GM12878 (cell line): ENCODE data around the gene TIAM1. TPM values are rescaled to one million over a fixed set of nuclear protein-coding genes. Genes with fewer than 3 reads are reported as not detected.
A peak's percentile ranks its signal among the peaks of the same experiment; 100 is the strongest.

Experiments
- BHLHE40 ChIP-seq, 2 experiments: fragments of 450-650 bp in 1 of 2; IDR thresholded peaks; 2 replicates each; pipeline ENCODE4 v1.6.1; 2011 to 2017; ENCODE audit warnings: low read depth in 2 of 2, borderline replicate concordance in 1 of 2, improper control_type of control experiment in 1 of 2, low read length in 1 of 2, mild to moderate bottlenecking in 1 of 2
- IKZF1 ChIP-seq: fragments of 450-650 bp; conservative IDR thresholded peaks from 2 replicates; pipeline ENCODE4 v1.6.1; 2017; ENCODE audit warnings: antibody characterized with exemption, mild to moderate bottlenecking
- JUND ChIP-seq: IDR thresholded peaks from 2 replicates; pipeline ENCODE4 v1.6.1; 2012; ENCODE audit warnings: low read depth, mild to moderate bottlenecking, low read length, improper control_type of control experiment, moderate library complexity
- MEF2B ChIP-seq: fragments of 450-650 bp; IDR thresholded peaks from 2 replicates; pipeline ENCODE4 v1.6.1; 2018; ENCODE audit warnings: mild to moderate bottlenecking, moderate library complexity; ENCODE audit not compliant: partially characterized antibody, poor library complexity, severe bottlenecking
- MYC ChIP-seq: IDR thresholded peaks from 2 replicates; pipeline ENCODE4 v1.6.1; 2011; ENCODE audit warnings: mild to moderate bottlenecking, low read length, moderate library complexity, inconsistent platforms; ENCODE audit not compliant: insufficient read depth, insufficient replicate concordance, insufficient read length, severe bottlenecking
- NRF1 ChIP-seq: conservative IDR thresholded peaks from 2 replicates; pipeline ENCODE4 v1.6.1; 2011; ENCODE audit warnings: mild to moderate bottlenecking, low read depth, low read length, improper control_type of control experiment
- POU2F2 ChIP-seq: IDR thresholded peaks from 3 replicates; pipeline ENCODE4 v1.6.1; 2011; ENCODE audit warnings: low read depth, mild to moderate bottlenecking, low read length, borderline replicate concordance
- YY1 ChIP-seq: IDR thresholded peaks from 2 replicates; pipeline ENCODE4 v1.6.1; 2011; ENCODE audit warnings: low read depth, mild to moderate bottlenecking, low read length
- ZSCAN29 ChIP-seq: fragments of 450-650 bp; IDR thresholded peaks from 2 replicates; pipeline ENCODE4 v1.6.1; 2017; ENCODE audit warnings: mild to moderate bottlenecking, moderate library complexity
- polyA plus RNA-seq, 11 experiments: library from polyadenylated mRNA; depleted of rRNA in 4 of 11; unstranded in 6 of 11; stranded (reverse) in 5 of 11; fragments of >200 nt; fragmentation: Nextera tagmentation in 4 of 11; fragmentation: Illumina TruSeq in 1 of 11; extraction: Ambion mirVana in 4 of 11; extraction: Trizol in 1 of 11; gene quantifications; 1 replicate in 1 of 11; 2 replicates in 10 of 11; pipeline versions ENCODE4 v1.2.1 to v1.2.3, GENCODE V29; 2011 to 2016; ENCODE audit warnings: inconsistent platforms in 2 of 11, missing spikeins in 2 of 11, low read depth in 1 of 11
- total RNA-seq, 4 experiments: library from RNA; depleted of rRNA in 3 of 4; stranded (reverse); fragments of >200 nt in 3 of 4; fragmentation: Illumina TruSeq in 1 of 4; extraction: Trizol in 1 of 4; gene quantifications; 2 replicates each; pipeline versions ENCODE4 v1.2.1 to v1.2.3, GENCODE V29; 2013 to 2021
- TF ChIP-seq, protein P1 (sequence below): fragments of 450-650 bp; IDR thresholded peaks from 2 replicates; pipeline ENCODE4 v1.6.1; 2017; ENCODE audit warnings: borderline replicate concordance
- TF ChIP-seq, protein P2 (sequence below): IDR thresholded peaks from 2 replicates; pipeline ENCODE4 v1.6.1; 2011; ENCODE audit warnings: low read depth, mild to moderate bottlenecking, low read length, moderate library complexity, borderline replicate concordance; ENCODE audit errors: extremely low read depth
- TF ChIP-seq, protein P3 (sequence below): fragments of 450-650 bp; IDR thresholded peaks from 2 replicates; pipeline ENCODE4 v1.6.1; 2017; ENCODE audit warnings: mild to moderate bottlenecking, moderate library complexity
- TF ChIP-seq, protein P4 (sequence below): fragments of 450-650 bp; IDR thresholded peaks from 2 replicates; pipeline ENCODE4 v1.6.1; 2017; ENCODE audit warnings: mild to moderate bottlenecking, moderate library complexity
- TF ChIP-seq, protein P5 (sequence below): fragments of 450-650 bp; conservative IDR thresholded peaks from 2 replicates; pipeline ENCODE4 v1.6.1; 2017; ENCODE audit warnings: mild to moderate bottlenecking, moderate library complexity
- TF ChIP-seq, protein P6 (sequence below): fragments of 450-650 bp; IDR thresholded peaks from 2 replicates; pipeline ENCODE4 v1.6.1; 2017; ENCODE audit warnings: low read depth, mild to moderate bottlenecking, moderate library complexity

Gene TIAM1
- total and polyA plus RNA-seq, 10 of the 15 experiments (the other 5 are each of a cell fraction or from before 2014, with no cell fraction given), result 0.31 to 35.9 (median 0.78) TPM

DNA sequence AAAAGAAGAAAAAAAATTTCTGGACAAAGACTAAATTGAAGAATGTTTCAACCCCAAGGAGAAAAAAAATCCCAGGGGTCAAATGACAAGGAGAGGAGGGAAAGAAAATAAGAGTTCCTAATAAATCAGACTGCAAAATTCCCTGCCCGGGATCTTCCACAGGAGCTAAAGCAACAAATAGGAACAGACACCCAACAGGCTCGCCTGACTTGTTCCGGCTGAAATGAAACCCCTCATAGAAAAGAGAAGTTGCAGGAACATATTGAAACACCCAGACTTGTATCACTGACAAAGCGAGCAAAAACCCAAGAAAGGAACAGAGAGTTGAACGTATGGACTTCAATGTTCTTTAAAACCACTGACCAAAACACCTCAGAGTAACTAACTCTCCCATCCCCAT lies 123.0 kb downstream of the TIAM1 start (continued):
- TF ChIP-seq, protein P1, sequence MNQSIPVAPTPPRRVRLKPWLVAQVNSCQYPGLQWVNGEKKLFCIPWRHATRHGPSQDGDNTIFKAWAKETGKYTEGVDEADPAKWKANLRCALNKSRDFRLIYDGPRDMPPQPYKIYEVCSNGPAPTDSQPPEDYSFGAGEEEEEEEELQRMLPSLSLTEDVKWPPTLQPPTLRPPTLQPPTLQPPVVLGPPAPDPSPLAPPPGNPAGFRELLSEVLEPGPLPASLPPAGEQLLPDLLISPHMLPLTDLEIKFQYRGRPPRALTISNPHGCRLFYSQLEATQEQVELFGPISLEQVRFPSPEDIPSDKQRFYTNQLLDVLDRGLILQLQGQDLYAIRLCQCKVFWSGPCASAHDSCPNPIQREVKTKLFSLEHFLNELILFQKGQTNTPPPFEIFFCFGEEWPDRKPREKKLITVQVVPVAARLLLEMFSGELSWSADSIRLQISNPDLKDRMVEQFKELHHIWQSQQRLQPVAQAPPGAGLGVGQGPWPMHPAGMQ, result no peak
- TF ChIP-seq MYC (no peak), YY1 (no peak), POU2F2 (no peak), NRF1 (no peak), MEF2B (no peak), IKZF1 (peak; percentile 34; the same call in 1 of the 2 replicates), ZSCAN29 (no peak), JUND (no peak), BHLHE40 (IDR thresholded peaks at IDR 0.05; ENCODE audit: borderline replicate concordance in 1 of 2, low read depth in 2 of 2, low read length in 1 of 2) (0 out of 4 replicates have a peak, but pooled peaks of 1 of the 2 experiments have one; percentile 18)
- TF ChIP-seq, protein P2, sequence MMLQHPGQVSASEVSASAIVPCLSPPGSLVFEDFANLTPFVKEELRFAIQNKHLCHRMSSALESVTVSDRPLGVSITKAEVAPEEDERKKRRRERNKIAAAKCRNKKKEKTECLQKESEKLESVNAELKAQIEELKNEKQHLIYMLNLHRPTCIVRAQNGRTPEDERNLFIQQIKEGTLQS, result no peak
- TF ChIP-seq, protein P3, sequence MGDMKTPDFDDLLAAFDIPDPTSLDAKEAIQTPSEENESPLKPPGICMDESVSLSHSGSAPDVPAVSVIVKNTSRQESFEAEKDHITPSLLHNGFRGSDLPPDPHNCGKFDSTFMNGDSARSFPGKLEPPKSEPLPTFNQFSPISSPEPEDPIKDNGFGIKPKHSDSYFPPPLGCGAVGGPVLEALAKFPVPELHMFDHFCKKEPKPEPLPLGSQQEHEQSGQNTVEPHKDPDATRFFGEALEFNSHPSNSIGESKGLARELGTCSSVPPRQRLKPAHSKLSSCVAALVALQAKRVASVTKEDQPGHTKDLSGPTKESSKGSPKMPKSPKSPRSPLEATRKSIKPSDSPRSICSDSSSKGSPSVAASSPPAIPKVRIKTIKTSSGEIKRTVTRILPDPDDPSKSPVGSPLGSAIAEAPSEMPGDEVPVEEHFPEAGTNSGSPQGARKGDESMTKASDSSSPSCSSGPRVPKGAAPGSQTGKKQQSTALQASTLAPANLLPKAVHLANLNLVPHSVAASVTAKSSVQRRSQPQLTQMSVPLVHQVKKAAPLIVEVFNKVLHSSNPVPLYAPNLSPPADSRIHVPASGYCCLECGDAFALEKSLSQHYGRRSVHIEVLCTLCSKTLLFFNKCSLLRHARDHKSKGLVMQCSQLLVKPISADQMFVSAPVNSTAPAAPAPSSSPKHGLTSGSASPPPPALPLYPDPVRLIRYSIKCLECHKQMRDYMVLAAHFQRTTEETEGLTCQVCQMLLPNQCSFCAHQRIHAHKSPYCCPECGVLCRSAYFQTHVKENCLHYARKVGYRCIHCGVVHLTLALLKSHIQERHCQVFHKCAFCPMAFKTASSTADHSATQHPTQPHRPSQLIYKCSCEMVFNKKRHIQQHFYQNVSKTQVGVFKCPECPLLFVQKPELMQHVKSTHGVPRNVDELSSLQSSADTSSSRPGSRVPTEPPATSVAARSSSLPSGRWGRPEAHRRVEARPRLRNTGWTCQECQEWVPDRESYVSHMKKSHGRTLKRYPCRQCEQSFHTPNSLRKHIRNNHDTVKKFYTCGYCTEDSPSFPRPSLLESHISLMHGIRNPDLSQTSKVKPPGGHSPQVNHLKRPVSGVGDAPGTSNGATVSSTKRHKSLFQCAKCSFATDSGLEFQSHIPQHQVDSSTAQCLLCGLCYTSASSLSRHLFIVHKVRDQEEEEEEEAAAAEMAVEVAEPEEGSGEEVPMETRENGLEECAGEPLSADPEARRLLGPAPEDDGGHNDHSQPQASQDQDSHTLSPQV, result no peak
- TF ChIP-seq, protein P4, sequence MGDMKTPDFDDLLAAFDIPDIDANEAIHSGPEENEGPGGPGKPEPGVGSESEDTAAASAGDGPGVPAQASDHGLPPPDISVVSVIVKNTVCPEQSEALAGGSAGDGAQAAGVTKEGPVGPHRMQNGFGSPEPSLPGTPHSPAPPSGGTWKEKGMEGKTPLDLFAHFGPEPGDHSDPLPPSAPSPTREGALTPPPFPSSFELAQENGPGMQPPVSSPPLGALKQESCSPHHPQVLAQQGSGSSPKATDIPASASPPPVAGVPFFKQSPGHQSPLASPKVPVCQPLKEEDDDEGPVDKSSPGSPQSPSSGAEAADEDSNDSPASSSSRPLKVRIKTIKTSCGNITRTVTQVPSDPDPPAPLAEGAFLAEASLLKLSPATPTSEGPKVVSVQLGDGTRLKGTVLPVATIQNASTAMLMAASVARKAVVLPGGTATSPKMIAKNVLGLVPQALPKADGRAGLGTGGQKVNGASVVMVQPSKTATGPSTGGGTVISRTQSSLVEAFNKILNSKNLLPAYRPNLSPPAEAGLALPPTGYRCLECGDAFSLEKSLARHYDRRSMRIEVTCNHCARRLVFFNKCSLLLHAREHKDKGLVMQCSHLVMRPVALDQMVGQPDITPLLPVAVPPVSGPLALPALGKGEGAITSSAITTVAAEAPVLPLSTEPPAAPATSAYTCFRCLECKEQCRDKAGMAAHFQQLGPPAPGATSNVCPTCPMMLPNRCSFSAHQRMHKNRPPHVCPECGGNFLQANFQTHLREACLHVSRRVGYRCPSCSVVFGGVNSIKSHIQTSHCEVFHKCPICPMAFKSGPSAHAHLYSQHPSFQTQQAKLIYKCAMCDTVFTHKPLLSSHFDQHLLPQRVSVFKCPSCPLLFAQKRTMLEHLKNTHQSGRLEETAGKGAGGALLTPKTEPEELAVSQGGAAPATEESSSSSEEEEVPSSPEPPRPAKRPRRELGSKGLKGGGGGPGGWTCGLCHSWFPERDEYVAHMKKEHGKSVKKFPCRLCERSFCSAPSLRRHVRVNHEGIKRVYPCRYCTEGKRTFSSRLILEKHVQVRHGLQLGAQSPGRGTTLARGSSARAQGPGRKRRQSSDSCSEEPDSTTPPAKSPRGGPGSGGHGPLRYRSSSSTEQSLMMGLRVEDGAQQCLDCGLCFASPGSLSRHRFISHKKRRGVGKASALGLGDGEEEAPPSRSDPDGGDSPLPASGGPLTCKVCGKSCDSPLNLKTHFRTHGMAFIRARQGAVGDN, result peak; percentile 17; the same call in 1 of the 2 replicates
- TF ChIP-seq, protein P5, sequence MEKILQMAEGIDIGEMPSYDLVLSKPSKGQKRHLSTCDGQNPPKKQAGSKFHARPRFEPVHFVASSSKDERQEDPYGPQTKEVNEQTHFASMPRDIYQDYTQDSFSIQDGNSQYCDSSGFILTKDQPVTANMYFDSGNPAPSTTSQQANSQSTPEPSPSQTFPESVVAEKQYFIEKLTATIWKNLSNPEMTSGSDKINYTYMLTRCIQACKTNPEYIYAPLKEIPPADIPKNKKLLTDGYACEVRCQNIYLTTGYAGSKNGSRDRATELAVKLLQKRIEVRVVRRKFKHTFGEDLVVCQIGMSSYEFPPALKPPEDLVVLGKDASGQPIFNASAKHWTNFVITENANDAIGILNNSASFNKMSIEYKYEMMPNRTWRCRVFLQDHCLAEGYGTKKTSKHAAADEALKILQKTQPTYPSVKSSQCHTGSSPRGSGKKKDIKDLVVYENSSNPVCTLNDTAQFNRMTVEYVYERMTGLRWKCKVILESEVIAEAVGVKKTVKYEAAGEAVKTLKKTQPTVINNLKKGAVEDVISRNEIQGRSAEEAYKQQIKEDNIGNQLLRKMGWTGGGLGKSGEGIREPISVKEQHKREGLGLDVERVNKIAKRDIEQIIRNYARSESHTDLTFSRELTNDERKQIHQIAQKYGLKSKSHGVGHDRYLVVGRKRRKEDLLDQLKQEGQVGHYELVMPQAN, result no peak
- TF ChIP-seq, protein P6, sequence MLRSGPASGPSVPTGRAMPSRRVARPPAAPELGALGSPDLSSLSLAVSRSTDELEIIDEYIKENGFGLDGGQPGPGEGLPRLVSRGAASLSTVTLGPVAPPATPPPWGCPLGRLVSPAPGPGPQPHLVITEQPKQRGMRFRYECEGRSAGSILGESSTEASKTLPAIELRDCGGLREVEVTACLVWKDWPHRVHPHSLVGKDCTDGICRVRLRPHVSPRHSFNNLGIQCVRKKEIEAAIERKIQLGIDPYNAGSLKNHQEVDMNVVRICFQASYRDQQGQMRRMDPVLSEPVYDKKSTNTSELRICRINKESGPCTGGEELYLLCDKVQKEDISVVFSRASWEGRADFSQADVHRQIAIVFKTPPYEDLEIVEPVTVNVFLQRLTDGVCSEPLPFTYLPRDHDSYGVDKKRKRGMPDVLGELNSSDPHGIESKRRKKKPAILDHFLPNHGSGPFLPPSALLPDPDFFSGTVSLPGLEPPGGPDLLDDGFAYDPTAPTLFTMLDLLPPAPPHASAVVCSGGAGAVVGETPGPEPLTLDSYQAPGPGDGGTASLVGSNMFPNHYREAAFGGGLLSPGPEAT, result peak; percentile 62; the same call in 1 of the 2 replicates
